Activated naive CD4-positive, alpha-beta T cell (primary cell): ENCODE results near the gene ZBTB8A.
A peak's percentile ranks its signal among the peaks of the same experiment; 100 is the strongest.
"Not testable (repeated sequence)": the region's sequence is repeated elsewhere in the genome, so short reads cannot be mapped to it uniquely, and the experiment has no call there.

ENCODE experiments used
- DNase-seq, 4 experiments: peaks; one replicate each; lab custom pipeline; 2025; lab: John Stamatoyannopoulos, UW

Gene ZBTB8A

GRCh38 chr1:32619701-32620485 lies 80.7 kb downstream of the ZBTB8A start:
- no peak for DNase-seq

DNA sequence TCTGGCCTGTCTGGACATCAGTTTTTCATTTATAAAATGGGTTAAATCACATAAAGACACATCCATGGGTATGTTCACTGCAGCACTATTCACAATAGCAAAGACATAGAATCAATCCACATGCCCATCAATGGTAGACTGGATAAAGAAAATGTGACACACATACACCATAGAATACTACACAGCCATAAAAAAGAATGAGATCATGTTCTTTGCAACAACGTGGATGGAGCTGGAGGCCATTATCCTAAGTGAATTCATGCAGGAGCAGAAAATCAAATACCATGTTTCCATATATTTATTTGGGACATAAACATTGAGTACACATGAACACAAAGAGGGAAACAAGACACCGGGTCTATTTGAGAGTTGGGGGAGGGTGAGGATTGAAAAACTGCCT lies 83.0 kb downstream of the ZBTB8A start:
- no peak for DNase-seq

DNA sequence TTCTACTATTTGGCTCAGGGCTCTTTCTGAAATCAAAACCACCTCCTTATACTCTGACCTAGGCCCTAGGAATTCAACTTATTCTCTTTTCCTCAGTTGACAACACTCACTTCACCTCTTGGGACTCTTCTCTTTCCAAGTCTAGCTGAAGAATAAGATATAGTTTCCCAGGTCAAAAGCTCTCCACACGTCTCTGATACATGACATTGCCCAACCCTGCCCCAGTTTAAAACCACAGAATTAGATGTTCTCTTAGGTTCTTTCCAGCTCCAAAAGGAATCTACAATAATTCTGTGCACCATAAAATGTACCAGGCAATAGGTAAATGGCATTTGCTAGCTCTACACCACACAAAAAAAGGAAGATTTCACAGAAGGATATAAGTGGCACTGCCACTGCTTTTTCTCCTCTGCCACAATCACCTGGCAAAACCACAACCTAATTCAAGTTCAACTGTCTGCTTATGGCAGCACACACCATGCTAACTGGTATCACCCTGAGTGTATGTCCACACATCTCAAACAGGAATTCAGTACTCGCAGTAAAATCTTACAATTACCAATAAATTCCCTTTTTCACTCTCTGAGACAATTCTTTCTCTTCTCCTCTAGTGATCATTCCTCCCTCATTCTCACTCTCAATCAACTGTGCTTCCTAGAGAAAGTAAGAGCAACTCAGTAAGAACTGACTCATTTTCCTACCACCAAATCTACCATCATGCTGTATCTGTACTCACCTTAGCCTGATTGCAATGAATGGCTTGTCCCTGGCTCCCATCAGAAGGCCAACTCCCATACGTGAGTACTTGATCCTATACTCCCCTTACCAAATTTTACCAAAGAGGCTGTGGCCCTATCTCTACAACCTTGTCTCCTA lies 83.8 kb downstream of the ZBTB8A start:
- DNase-seq = no peak

DNA sequence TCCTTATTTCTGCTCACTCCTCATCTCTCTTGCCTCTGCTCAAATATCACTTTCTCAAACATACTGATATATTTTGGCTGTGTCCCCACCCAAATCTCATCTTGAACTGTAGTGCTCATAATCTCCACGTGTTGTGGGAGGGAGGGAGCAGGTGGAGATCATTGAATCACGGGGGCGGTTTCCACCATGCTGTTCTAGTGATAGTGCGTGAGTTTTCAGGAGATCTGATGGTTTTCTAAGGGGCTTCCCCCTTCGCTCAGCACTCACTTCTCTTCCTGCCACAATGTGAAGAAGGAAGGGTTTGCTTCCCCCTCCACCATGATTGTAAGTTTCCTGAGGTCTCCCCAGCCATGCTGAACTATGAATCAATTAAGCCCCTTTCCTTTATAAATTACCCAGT lies 84.5 kb downstream of the ZBTB8A start:
- no peak for DNase-seq

DNA sequence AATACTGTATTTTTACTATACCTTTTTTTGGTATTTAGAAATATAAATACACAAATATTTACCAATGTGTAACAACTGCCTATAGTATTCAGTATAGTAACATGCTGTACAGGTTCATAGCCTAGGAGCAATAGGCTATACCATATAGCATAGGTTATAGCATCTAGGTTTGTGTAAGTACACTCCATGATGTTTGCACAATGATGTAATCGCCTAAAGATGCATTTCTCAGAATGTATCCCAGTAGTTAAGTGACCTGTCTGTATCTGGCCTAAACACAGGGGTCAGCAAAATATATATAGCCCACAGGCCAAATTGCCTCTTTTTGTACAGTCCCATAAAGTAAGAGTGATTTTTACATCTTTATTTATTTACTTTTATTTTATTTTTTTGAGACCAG lies 86.9 kb downstream of the ZBTB8A start:
- DNase-seq = no peak

GRCh38 chr1:32627596-32628162 lies 88.5 kb downstream of the ZBTB8A start:
- DNase-seq = no peak

DNA sequence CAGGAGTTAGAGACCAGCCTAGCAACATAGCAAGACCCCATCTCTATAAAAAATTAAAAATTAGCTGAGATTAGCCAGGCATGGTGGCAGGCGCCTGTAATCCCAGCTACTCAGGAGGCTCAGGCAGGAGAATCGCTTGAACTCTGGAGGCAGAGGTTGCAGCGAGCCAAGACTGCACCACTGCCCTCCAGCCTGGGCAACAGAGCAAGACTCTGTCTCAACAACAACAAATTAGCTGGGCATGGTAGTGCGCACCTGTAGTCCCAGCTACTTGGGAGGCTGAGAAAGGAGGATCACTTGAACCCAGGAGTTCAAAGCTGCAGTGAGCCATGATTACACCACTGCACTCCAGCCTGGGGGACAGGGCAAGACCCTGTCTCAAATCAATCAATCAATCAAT lies 90.9 kb downstream of the ZBTB8A start:
- not testable (repeated sequence) for DNase-seq

GRCh38 chr1:32632829-32633228 lies 93.6 kb downstream of the ZBTB8A start:
- no peak for DNase-seq

DNA sequence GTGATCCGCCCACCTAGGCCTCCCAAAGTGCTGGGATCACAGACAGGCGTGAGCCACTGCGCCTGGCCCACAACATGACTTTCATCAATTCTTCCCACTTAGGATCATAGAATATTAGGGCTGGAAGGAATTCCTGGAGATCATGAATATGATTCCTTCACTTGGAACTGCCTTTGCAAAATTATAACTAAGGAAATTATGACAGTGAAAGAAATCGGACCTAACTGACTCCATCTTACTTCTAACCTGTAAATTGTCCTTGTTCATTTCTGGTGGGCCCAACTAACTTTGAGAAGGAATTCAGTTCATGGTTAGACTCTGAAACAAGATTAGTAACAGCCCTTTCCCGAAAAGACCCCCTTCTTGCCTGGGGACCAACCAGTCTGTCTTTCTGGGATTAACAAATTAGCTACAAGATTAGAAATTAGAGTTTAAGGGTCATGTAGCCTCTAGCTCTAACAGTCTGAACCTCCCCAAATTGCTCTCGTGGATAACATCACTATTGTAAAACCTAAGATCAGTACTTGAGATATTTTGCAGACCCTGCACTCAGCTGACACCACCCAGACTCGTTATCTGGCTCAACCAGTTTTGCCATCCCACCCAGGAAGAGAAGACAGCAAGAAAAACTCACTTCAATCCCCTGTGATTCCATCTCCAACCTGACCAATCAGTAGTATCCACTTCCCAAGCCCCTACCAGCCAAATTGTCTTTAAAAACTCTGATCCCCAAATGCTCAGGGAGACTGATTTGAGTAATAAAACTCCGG lies 96.5 kb downstream of the ZBTB8A start:
- no peak for DNase-seq

DNA sequence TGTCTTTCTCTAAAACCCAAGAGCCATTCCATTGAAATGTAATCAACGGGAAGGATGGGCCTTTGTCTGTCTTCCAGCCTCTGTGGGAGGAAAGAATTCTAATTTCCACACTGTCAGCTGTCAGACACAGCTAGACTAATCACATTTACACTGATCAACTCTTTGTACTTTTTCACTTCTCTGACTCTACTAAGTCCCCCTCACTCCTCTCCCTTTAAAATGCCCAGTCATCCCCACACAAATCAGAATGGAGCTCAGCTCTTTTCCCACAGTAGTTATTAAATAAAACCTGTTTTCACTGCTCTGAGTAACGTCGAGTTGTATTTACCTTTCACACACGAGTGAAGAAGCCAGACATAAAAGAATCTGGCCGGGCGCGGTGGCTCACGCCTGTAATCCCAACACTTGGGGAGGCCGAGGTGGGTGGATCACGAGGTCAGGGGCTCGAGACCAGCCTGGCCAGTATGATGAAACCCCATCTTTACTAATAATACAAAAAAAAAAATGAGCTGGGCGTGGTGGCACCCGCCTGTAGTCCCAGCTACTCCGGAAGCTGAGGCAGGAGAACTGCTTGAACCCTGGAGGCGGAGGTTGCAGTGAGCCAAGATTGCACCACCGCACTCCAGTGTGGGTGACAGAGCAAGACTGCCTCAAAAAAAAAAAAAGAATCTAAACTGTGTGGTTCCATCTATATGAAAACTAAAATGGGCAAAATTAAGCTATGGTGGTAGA lies 97.9 kb downstream of the ZBTB8A start:
- DNase-seq = no peak

DNA sequence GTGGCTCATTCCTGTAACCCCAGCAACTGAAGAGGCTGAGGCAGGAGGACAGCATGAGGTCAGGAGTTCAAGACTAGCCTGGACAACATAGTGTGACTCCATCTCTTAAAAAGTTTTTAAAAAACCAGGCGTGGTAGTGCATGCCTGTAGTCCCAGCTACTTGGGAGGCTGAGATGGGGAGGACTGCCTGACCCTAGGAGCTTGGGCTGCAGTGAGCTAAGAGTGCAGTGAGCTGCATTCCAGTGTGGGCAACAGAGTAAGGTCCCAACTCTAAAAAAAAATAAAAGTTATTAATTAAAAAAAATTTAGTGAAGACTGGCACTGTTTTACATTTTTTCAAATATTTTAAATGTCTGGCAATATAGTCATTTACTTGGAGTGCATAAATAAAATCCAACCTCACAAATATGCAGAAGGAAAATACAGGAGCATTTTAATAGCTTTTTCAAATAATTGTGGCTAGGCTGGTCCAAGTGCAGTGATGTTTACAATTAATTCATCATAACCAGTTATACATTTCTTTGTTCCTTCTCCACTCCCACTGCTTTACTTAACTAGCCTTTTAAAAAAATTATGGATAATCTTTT lies 100.4 kb downstream of the ZBTB8A start:
- DNase-seq = no peak

DNA sequence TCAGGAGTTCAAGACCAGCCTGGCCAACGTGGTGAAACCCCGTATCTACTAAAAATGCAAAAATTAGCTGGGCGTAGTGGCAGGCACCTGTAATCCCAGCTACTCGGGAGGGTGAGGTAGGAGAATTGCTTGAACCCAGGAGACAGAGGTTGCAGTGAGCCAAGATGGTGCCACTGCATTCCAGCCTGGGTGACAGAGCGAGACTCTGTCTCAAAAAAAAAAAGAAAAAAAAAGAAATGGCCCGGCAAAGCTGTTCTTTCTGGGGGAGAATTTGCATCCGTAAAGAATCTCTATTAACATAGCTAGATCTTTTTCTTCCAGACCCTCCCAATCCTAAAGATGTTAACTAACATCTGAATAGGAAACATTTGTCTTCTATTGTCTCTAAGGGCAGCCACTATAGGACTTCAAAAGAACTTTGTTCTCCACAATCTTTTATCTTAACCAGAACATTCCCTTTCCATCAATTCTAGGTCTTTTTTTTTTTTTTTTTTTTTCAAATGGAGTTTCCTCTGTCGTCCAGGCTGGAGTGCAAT lies 103.1 kb downstream of the ZBTB8A start:
- DNase-seq = not testable (repeated sequence)

DNA sequence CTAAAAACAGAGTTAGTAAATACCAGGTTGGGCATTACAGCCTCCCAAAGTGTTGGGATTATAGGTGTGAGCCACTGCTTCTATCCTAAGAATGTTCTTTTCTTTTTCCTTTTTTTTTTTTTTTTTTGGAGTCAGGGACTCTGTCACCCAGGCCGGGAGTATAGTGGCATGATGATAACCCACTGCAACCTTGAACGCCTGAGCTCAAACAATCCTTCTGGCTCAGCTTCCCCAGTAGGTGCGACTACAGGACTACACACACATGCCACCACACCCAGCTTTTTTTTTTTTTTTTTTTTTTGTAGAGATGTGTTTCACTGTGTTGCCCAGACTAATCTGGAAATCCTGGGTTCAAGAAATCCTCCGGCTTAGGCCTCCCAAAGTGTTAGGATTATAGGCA lies 105.2 kb downstream of the ZBTB8A start:
- DNase-seq = no peak

DNA sequence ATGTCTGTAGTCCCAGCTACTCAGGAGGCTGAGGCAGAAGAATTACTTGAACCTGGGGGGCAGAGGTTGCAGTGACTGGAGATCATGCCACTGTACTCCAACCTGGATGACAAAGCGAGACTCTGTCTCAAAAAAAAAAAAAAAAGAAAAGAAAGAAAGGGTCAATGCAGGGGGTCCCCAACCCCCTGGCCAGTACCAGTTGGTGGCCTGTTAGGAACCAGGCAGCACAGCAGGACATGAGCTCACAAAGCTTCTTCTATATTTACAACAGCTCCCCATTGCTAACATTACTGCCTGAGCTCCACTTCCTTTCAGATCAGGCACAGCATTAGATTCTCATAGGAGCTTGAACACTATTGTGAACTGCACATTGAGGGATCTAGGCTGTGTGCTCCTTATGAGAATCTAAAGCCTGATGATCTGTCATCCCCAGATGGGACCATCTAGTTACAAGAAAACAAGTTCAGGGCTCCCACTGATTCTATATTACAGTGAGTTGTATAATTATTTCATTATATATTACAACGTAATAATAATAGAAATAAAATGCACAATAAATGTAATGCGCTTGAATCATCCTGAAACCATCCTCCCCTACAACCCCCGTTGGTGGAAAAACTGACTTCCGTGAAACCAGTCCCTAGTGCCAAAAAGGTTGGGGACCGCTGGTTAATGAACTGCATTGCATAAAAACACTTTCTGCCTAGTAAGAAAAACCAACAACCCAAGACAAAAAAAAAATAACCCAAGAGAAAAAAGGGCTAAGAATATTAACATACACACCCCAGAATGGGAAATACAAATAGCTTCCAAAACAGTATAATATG lies 108.3 kb downstream of the ZBTB8A start:
- no peak for DNase-seq

DNA sequence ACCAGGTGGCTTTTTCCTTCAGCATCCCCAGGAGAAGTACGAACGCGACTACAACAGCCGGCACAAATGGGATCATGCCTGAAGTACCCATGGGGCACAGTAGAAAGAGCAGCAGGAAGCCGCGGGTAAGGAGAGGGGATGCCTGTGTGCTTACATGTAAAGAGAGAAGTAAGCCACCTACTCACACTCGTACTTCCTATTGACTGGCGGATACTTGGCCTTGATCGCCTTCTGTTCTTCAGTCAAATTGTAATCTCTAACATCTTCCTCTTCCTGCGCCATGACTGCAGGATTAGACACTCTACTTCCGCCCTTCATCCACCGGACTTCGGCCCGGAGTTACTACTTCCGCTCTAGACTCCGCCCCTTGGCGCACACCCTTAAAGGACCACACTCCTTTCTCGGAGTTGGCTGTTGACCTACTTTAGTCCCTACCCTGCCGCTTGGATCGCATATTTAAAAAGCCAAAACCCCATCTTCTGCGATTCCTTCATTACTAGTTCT lies 111.1 kb downstream of the ZBTB8A start, which contains the start of gene ZBTB8OS:
Gene ZBTB8OS (minus strand): TSS at position 303 of the 504 bp plus-strand sequence. CDS start 21 bp downstream, at position 282.
- peak; percentile 34 to 77 (median 60) for DNase-seq

DNA sequence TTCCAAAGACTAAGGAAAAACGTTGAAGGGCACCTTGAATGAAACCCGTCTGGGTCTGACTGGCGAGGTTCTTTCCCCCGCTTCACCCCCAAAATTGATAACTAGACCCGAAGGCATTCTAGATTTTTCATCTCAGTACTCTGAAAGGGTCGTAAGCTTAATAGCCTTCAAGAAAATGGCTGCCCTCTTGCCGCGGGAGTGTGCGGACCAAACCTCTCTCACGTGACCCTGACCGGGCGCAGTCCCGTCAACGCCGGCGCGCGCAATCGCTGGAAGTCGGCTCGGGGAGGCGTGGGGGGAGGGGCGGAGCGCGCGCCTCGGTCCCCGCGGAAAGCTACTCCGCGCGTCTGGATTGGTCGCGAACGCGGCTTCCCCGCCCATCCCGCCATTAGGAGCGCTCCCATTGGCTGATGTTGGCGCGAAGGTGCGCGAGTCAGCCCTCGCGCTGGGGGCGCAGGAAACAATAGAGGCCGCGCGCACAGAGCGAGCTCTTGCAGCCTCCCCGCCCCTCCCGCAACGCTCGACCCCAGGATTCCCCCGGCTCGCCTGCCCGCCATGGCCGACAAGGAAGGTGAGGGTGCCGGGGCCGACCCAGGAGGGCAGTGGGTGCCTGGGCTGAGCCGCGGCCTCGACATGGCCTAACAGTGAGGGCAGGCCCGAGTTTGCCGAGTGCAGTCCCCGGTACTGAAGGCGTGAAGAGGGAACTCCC lies 111.7 kb downstream of the ZBTB8A start, which contains the start of gene RBBP4:
Gene RBBP4 (plus strand): TSS at position 457 of the 709 bp plus-strand sequence. CDS start 99 bp downstream, at position 556.
- peak; percentile 97 to 99 (median 98) for DNase-seq

GRCh38 chr1:32651461-32652073 lies 112.3 kb downstream of the ZBTB8A start:
- DNase-seq = peak in 1 of 4 experiments; percentile 28
